HG03565 (cell line): ENCODE measurements around the gene GNAZ.

ENCODE experiments used
- ATAC-seq: cut with Tn5 transposase; IDR thresholded peaks from one replicate; pipeline ENCODE4 v1.9.1; 2021; ENCODE audit warnings: mild to moderate bottlenecking, moderate library complexity; ENCODE audit not compliant: unreplicated experiment

Gene GNAZ

GRCh38 chr22:23150762-23151161 is 80.4 kb downstream of the GNAZ start:
- ATAC-seq = no peak

GRCh38 chr22:23151827-23152226 is 81.5 kb downstream of the GNAZ start:
- no peak for ATAC-seq

- no peak for ATAC-seq
Measured at GRCh38 chr22:23152238-23153114, 82.2 kb downstream of the GNAZ start.

- ATAC-seq = no peak
Measured at GRCh38 chr22:23153994-23154393, 83.7 kb downstream of the GNAZ start.

GRCh38 chr22:23154461-23154860 is 84.1 kb downstream of the GNAZ start:
- ATAC-seq = no peak

GRCh38 chr22:23155143-23155542 is 84.8 kb downstream of the GNAZ start:
- ATAC-seq = no peak

- no peak for ATAC-seq
Measured at GRCh38 chr22:23155831-23156230, 85.5 kb downstream of the GNAZ start.

GRCh38 chr22:23156286-23156685 is 86.0 kb downstream of the GNAZ start:
- no peak for ATAC-seq

- ATAC-seq = no peak
Measured at GRCh38 chr22:23157560-23158515, 87.5 kb downstream of the GNAZ start.

GRCh38 chr22:23158516-23159290 is 88.4 kb downstream of the GNAZ start:
- no peak for ATAC-seq

GRCh38 chr22:23159291-23159630 is 88.9 kb downstream of the GNAZ start:
- ATAC-seq = no peak

- no peak for ATAC-seq
Measured at GRCh38 chr22:23161029-23161428, 90.7 kb downstream of the GNAZ start.

- no peak for ATAC-seq
Measured at GRCh38 chr22:23161574-23161973, 91.3 kb downstream of the GNAZ start.

GRCh38 chr22:23163665-23164064 is 93.3 kb downstream of the GNAZ start:
- ATAC-seq = no peak

- no peak for ATAC-seq
Measured at GRCh38 chr22:23164091-23164490, 93.8 kb downstream of the GNAZ start.

GRCh38 chr22:23166042-23166831 is 95.9 kb downstream of the GNAZ start:
- no peak for ATAC-seq

- ATAC-seq = no peak
Measured at GRCh38 chr22:23166841-23167616, 96.7 kb downstream of the GNAZ start.

GRCh38 chr22:23168391-23169042 is 98.2 kb downstream of the GNAZ start:
- ATAC-seq = no peak

GRCh38 chr22:23169043-23169406 is 98.7 kb downstream of the GNAZ start:
- ATAC-seq = no peak
